Fibroblast of skin of abdomen (primary cell): Measurements from ENCODE around the gene WDR75. TPM values are rescaled to one million over a fixed set of nuclear protein-coding genes. Genes with fewer than 3 reads are reported as not detected.
"Not testable (repeated sequence)": the region's sequence is repeated elsewhere in the genome, so short reads cannot be mapped to it uniquely, and the experiment has no call there.

Source experiments
- DNase-seq: peaks from one replicate; pipeline ENCODE4 v3.0.0-alpha.2; 2013
- polyA plus RNA-seq, 2 experiments: library from polyadenylated mRNA; unstranded; fragments of 120-200 nt; gene quantifications; one replicate each; pipeline ENCODE4 v1.2.1, GENCODE V29; 2013; ENCODE audit not compliant: insufficient read length in 2 of 2

Gene WDR75
- polyA plus RNA-seq (2013, experiment 1 of 2; ENCODE audit: insufficient read length): 31.4 TPM
- 28.7 TPM for polyA plus RNA-seq (2013, experiment 2 of 2; ENCODE audit: insufficient read length)

DNA sequence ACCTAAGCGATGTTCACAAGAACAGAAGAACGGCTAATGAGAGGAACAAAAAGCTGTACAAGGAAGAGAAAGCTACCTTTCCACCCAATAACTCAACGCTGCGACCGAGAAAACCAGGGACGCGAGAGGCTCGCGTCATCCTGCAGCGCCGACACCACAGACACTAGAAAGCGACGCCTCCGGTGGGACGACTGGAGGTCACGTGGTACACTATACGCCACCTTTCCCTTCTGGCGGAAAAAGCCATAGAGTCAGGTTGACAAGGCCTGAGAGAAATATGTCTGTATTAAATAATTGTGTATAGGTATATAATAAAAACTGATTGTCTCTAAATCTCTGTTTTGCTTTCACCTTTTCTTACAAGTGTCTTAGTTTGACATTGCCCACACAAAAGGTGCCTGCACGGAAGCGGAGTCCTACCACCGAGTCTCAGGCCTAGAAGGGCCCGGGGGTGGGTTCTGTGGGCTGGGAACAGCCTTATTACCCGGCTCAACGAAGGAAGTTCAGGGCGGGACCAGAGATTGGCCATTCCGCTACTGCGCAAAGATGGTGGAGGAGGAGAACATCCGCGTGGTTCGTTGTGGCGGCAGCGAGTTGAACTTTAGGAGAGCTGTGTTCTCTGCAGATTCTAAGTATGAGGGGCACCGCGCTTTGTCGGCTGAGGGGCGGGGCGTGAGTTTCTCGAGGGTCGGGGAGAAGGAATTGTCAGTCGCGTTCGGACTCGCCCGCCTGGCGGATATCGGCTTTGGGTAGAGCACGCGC, at the start of gene WDR75:
Gene WDR75 (plus strand): TSS at position 528 of the 762 bp plus-strand sequence. CDS start 19 bp downstream, at position 547.
- peak; percentile 95 for DNase-seq

DNA sequence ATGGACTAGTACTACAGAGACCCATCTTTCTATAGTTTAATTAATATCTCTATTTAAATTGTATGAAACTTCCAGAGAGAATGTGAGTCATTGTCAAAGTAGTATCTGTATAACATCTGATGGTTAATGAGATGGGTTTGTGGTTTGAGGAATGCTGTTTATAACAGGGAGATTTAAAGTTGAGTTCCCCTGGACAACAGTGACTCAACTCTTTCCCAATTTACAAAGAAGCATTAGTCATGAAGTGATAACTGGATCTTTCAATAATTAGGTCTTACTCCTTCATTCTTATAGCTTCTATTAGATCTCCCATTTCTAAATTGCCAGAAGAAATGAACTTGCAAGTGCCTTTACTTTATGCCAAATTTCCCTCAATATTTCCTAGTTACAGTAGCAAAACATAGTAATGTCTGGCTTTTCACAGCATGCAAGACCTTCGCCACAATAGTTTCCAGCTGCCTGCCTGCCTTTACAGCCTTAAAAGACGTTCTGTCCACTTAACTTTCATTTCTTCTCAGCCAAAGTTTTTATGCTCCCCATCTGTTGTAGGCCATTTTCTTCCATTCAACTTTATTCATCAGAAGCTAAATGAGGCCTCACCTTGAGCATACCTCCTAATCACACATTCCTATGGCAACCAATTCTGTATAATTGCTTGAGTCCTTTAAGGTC, 47.7 kb upstream of the WDR75 start:
- peak; percentile 98 for DNase-seq

DNA sequence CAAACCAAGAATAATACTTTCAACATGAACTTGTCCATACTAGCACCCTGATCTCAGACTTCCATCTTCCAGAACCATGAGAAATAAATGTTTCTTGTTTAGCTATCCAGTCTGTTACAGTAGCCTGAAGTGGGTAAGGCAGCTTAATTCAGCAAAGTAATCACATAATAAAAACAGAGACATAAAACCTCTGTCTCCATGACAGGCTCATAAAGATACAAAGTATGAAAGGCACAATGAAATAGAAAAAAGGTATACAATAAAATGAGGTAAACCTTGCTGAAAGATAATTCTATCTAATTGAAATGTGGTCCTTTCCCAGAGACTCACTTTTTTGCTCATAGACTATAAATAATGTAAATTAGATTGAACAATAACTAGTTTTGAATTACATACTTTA, 46.7 kb upstream of the WDR75 start:
- DNase-seq: no peak

DNA sequence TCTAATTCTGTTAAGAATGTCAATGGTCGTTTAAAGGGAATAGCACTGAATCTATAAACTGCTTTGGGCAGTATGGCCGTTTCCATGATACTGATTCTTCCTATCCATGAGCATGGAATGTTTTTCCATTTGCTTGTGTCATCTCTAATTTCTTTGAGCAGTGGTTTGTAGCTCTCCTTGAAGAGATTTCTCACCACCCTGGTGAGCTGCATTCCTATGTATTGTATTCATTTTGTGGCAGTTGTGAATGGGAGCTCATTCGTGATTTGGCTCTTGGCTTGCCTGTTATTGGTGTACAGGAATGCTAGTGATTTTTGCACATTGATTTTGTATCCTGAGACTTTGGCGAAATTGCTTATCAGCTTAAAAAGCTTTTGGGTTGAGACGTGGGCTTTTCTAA, 38.3 kb upstream of the WDR75 start:
- DNase-seq: peak; percentile 77

DNA sequence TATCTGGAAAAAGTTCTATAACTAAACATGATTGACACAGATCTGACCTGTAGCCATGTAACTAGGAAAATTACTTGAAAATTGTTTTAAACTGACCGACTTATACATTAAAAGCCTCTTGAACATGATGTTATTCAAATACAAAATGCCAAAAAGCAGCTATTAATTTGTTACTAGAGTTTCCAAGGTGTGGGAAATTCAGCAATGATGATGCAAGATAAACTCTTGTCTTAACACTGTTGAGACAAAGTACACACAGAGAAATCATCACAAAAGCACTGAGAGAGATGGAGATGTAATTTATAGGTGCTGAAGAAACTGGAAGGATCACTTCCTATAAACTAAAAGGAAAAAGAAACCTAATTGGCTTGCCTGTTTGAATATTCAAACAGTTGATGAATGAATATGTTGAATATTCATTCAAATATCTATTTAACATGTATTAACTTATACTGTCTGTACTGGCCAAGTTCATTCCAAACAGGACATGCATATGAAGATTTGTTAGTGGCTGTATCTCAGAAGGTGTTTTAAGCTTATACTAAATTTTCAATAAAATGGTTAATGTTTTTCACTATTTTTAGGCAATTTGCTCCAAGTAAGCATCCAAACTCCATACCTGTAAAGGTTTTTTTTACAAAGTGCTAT, 34.6 kb upstream of the WDR75 start:
- DNase-seq: no peak

DNA sequence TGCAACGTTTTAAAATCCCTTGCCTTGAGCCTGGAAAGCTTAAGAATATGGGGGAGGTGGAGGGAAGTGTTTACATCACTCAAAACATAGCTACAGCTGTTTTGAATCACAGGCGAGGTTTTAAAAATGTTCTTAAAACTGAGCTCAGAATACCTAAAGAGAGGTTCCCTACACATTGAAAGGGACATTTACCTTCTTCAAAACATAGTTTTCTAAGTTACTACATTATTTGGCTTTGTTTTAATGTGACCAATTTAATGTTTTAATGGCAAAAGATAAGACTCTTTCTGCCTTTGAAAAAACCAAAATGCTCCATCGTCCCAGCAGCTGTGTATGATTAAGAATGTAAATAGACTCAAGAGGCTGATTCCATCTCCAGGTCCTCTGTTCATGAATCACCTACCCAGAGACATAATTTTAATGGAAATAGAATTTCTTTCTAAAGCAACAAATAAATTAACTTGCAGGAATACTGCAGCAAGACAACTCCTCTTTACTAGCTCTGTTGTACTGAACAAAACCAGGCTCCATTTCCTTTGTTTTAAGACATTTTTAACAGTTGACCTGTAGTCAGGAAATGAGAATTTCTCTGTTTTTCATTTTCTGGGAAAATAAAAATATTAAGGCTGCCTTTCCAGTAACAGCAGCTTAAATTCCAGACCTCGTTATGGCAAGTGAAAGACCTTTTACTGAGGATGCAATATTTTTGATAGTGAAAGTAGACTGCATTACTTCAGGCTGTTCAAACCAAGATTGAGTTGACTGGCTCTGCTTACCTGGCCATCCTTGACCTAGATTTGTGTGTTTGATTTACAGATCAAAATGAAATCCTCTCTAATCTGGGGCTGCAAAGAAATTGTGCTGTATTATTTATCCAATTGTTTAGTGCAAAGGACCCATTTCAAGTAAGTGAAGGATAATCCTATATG, 33.7 kb upstream of the WDR75 start:
- peak; percentile 85 for DNase-seq

DNA sequence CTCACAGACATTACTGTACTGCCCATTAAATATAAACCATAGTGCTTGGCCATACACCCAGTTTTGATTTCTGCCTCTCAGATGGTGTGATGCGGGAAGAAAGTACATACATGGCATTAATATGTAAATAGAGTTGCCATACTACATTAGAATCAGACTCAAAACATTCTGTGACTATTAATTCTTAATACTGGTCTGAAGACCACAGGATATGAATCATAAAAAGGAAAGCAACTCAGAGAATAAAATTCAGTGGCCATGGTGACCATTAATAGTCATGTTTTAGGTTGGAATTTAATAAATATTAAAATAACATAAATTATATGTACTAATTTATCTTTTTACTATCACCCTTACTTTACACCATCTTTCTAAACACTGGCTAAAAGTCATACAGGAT, 33.0 kb upstream of the WDR75 start:
- no peak for DNase-seq

DNA sequence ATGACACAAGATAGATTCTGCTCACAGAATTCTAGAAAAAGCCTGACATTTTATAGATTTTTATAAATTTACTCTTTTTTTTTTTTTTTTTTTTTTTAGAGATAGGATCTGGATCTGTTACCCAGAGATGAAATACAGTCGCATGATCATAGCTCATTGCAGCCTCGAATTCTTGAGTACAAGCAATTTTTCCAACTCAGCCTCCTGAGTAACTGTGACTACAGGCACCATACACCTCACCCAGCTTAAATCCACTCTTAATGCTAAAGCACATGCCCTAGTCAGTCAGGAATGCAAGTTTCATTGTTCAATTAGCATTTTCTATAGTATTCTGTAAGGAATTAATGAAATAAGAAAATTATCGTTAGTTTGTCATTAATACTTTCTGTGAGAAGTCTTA, 32.1 kb upstream of the WDR75 start:
- DNase-seq: peak; percentile 23

DNA sequence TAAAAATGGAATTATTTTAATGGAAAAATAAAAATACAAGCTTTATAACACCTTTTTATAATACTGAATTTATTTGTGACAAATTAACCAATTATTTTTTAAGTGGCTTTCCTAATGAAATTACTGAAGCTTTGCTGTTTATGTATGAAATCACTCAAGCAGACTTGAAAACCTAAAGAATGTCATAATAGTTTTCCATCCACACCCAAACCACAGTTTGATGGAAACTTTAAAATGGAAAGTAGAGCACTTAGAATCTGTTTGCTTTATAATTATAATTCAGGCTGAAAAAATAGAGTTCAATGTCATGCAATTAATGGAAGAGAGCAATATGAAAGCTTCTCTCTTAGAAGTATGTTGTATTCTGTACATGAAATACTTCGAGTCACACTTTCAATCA, 31.6 kb upstream of the WDR75 start:
- DNase-seq: peak; percentile 14

DNA sequence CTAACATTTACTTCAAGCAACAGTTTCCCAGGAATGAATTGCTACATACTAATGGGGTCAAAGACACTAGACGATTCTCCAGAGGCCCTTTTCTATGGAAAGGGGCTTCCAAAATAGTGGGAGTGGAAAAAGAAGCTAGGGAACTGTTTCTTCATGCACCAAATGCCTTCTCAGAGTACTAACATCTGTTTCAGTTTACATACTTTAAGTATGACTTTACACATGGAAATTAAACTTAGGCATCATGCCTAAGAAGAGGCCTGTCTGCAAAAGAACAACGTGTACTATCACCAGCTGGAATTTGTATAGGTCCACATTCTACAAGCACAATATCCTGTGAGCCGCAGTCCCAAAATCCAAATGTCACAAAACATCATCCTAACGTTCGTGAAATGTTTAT, 29.4 kb upstream of the WDR75 start:
- DNase-seq: peak; percentile 94

DNA sequence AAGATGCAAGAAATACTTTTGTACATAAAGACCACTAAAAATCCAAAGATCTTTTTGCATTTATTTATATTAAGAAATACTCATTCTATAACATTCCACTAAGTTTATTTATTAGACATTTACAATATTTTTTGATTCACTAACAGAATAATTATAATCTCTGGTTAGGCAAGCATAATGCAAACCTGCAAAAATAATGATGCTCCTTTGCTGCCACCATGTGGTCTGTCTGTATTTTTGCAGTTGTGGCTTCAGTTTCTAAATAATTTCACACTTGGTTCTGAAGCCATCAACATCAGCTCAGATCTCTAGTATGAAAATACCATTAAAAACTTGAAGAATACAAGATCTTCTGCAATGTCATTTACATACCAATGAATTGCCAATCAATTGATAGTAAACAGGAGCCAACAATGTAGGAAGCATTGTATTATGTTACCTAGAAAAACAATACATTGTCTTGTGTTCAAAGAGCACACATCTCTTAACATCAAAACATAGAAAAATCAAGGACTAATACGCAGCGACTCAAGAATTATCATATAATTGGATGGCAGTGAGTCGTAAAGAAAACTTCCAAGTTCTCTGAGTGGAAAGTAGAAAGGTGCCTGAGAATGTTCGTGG, 28.8 kb upstream of the WDR75 start:
- DNase-seq: peak; percentile 57

DNA sequence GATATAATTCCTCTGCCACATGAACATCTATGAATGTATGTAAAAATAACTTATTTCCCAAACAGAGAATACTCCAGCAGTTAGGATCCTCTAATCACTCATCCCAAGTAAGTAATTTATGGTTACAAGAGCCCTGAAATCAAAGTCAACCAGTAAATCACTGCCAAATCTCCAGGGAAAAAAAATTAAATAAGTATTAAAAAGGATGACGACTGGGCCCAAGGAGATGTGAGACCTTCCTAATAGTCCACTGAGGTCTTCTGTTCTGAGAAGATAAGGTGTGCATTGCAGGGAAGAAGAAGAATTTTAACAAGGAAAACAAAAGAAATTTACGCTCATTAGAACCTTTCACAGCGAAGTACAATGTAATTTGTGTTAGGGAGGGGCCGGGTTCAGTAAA, 28.0 kb upstream of the WDR75 start:
- DNase-seq: no peak

DNA sequence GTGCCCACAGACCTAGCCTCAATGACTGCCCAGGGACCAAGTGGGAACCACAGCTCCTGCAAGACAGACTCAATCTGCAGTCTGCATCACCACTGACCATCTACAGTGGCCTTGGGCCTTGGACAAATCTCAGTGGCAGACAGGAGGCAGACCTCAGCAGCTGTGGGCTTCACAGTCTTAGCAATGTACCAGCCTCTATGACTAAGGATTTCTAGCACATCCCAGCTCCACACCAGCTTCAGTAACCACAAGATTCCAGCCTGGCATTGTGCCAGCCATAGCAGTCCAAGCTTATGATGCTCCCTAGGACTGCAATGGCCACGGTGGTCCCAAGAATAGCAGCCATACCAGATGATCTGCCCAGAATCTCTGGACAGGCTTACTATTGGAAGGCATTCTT, 19.6 kb upstream of the WDR75 start:
- peak; percentile 84 for DNase-seq

DNA sequence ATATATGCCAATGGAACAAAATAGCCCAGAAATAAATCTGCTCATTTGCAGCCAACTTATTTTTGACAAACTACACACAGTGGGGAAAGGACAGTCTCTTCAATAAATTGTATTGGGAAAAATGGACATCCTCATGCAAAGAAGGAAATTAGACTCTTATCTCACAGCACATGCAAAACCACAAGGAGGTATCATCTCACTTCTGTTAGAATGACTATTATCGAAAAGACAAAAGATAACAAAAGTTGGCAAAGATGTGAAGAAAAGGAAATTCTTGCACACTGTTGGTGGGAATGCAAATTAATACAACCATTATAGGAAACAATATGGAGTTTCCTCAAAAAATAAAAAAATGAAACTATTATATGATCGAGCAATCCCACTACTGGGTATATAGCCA, 16.3 kb upstream of the WDR75 start:
- DNase-seq: no peak

DNA sequence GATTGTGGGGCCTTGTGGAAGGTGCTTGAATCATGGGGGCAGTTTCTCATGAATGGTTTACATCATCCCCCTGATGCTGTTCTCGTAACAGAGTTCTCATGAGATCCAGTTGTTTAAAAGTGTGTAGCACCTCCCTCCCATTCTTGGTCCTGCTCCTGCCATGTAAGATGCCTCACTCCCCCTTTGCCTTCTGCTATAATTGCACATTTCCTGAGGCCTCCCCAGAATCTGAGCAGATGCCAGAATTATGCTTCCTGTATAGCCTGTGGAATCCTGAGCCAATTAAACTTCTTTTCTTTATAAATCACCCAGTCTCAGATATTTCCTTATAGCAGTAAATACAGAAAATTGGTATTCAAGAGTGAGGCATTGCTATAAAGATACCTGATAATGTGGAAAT, 15.6 kb upstream of the WDR75 start:
- peak; percentile 18 for DNase-seq

DNA sequence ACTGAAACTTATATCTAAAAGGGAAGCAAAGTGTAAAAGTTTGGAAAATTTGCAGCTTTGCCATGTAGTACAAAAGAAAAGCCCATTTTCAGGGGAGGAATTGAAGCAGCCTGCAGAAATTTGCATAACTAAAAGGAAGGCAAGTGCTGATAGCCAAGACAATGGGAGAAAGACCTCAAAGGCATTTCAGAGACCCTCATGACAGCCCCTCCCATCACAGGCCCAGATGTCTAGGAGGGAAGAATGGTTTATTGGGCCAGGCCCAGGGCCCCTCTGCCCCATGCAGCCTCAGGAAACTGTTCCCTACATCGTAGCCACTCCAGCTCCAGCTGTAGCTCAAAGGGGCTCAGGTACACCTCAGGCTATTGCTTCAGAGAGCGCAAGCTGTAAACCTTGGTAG, 14.4 kb upstream of the WDR75 start:
- DNase-seq: no peak

DNA sequence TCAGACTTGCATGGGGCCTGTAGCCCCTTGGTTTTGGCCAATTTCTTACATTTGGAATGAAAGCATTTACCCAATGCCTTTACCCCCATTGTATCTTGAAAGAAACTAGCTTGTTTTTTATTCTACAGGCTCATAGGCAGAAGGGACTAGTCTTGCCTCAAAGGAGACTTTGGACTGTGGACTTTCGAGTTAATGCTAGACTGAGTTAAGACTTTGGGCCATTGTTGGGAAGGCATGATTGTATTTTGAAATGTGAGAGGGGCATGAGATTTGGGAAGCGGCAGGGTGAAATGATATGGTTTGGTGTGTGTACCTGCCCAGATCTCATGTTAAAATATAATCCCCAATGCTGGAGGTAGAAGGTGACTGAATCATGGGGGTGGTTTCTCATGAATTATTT, 13.4 kb upstream of the WDR75 start:
- DNase-seq: no peak

DNA sequence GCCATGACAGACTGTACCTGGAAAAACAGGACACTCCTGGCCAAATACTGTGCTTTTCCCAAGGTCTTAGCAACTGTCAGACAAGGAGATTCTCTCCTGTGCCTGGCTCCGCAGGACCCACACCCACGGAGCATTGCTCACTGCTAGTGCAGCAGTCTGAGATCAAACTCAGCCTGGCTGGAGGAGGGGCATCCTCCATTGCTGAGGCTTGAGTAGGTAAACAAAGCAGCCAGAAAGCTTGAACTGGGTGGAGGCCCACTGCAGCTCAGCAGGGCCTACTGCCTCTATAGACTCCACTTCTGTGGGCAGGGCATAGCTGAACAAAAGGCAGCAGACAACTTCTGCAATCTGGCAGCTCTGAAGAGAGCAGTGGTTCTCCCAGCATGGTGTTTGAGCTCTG, 10.8 kb upstream of the WDR75 start:
- not testable (repeated sequence) for DNase-seq

DNA sequence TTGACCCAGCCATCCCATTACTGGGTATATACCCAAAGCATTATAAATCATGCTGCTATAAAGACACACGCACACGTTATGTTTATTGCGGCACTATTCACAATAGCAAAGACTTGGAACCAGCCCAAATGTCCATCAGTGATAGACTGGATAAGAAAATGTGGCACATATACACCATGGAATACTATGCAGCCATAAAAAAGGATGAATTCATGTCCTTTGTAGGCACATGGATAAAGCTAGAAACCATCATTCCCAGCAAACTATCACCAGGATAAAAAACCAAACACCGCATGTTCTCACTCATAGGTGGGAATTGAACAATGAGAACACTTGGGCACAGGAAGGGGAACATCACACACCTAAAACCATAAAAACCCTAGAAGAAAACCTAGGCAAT, 5.5 kb upstream of the WDR75 start:
- DNase-seq: not testable (repeated sequence)

DNA sequence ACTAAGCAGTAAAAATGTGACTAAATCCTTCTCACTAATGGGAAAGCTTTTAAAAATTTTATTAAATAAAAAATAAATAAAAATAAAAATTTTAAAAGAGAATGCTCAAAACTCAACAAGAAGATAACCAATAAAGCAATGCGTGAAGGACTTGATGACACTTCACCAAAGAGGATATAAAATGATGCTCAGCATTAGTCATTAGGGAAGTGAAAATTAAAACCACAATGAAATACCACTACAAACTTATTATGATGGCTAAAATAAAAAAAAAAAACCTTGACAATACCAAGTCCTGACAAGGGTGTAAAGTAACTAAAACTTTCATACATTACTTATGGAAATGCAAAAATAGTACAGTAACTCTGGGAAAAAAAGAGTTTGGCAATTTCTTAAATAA, 3.3 kb upstream of the WDR75 start:
- DNase-seq: no peak

DNA sequence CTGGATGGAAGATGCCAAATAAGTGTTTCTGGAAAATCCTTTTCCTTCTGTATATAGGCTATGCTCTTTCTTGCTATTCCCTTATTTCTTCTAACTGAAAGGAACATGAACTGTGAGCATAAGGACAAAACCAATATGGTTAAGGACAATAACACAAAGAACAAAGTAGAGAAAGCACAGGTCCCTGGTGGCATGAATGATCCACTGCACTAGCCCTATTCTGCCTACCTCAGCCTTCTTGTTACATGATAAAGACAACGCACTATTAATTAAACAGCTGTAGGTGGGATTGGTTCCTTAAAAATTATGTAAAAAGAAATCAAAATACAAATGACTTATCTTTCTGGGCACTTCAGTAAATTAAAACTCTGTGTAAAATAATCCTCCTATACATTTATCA, 1.9 kb upstream of the WDR75 start:
- no peak for DNase-seq

DNA sequence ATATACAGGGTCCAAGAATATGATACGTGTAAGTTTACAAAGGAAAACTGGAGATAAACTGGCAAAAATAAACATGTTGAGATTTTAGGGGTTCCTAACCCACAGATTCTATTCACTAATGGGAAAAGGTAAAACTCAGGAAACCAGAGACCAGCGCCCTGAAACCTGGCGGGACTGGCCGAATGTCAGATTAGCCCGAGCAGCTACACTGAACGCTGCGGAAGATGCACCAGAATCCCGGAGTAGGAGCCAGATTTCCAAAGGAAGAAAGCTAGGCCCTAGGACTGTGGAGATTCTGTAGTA, 679 bp upstream of the WDR75 start:
- no peak for DNase-seq
